ENCODE measurements around the gene SPPL2A. TPM values are rescaled to one million over a fixed set of nuclear protein-coding genes. Genes with fewer than 3 reads are reported as not detected.

The SPPL2A gene
- total and polyA plus RNA-seq, 9 of the 15 experiments (the other 6 are each of a cell fraction or from before 2014, with no cell fraction given): 9.8 to 66.1 (median 38.0) TPM

DNA sequence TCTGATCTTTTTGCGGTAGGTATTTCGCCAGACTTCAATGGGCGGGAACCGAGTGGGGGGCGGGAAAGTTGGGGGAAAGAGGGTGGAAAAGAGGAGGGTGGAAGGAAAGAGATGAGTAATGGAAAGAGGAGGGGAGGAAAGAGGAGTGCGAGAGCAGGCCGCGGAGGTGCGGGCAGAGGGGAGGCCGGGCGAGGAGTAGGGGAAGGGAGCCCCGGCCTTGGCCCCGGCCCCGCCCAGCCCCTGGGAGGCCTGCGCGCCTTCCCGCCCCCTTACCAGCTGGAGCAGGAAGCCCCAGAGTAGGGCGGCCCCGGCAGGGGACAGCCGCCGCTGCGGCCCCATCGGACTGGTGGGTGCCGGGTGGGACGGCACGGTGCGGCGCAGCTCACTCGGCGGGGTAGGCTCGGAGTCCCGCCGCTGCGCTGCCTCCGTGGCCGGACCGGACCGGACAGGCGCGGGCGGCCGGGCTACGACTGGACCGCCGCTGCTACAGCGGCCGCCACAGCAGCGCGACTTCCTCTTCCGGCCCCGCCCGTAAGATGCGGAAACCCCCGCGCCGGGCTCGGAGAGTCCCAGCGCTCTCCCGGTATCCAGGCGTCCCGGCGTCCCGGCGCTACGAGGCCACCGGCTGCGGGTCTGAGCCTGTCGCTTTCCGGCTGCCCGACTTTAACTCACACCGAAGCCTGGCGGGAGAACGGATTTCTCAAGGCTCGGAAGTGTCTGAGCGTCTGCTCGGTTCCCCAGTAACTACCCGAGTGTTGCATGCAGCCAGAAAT lies at the start of gene SPPL2A (continued):
- TF ChIP-seq KDM5B (IDR thresholded peaks at IDR 0.05; ENCODE audit: insufficient replicate concordance, low read depth, low read length) (peak; percentile 91), RAD51 (IDR thresholded peaks at IDR 0.05; ENCODE audit: borderline replicate concordance, low read depth) (no peak), ZFP1 (CRISPR knock-in tag; IDR thresholded peaks at IDR 0.05) (no peak), U2AF1 (optimal IDR thresholded peaks at IDR 0.05; ENCODE audit: low read depth, low read length) (no peak), ZNF75A (CRISPR knock-in tag; IDR thresholded peaks at IDR 0.05) (no peak), ETV6 (IDR thresholded peaks at IDR 0.05; ENCODE audit: borderline replicate concordance in 1 of 2, low read depth in 2 of 2, low read length in 1 of 2) (peak; percentile 35 to 51; a peak in 2 of 4 replicates), ETV6 (CRISPR knock-in tag; IDR thresholded peaks at IDR 0.05; ENCODE audit: borderline replicate concordance) (no peak), TCF7L2 (IDR thresholded peaks at IDR 0.05; ENCODE audit: low read depth, low read length) (no peak), ZNF134 (CRISPR knock-in tag; conservative IDR thresholded peaks at IDR 0.05) (no peak), HDGF (IDR thresholded peaks at IDR 0.05) (peak; percentile 76; the same call in 1 of the 2 replicates), ZNF780A (CRISPR knock-in tag; IDR thresholded peaks at IDR 0.05) (no peak), ZNF507 (tag; conservative IDR thresholded peaks at IDR 0.05) (no peak), ADNP (tag; IDR thresholded peaks at IDR 0.05) (no peak), NCOA4 (IDR thresholded peaks at IDR 0.05; ENCODE audit: partially characterized antibody) (no peak), ZFP36 (IDR thresholded peaks at IDR 0.05; ENCODE audit: low read depth, low read length, partially characterized antibody) (peak; percentile 30), RBBP5 (IDR thresholded peaks at IDR 0.05; ENCODE audit: borderline replicate concordance, insufficient read depth, low read length, poor library complexity, severe bottlenecking) (peak; percentile 86), CBFB (CRISPR knock-in tag; IDR thresholded peaks at IDR 0.05) (no peak), JUNB (CRISPR knock-in tag; conservative IDR thresholded peaks at IDR 0.05) (no peak; the same call in 1 of the 2 replicates), ETV1 (tag; conservative IDR thresholded peaks at IDR 0.05; ENCODE audit: low read depth) (peak; percentile 56), CHD4 (IDR thresholded peaks at IDR 0.05; ENCODE audit: insufficient read depth, insufficient replicate concordance, low read depth, low read length, poor library complexity, severe bottlenecking) (no peak), ATF7 (IDR thresholded peaks at IDR 0.05) (peak; percentile 68; the same call in 1 of the 2 replicates), SETDB1 (IDR thresholded peaks at IDR 0.05; ENCODE audit: low read length) (no peak), ESRRB (CRISPR knock-in tag; IDR thresholded peaks at IDR 0.05; ENCODE audit: borderline replicate concordance) (no peak), FOXJ3 (CRISPR knock-in tag; IDR thresholded peaks at IDR 0.05) (no peak), POU5F1 (IDR thresholded peaks at IDR 0.05; ENCODE audit: borderline replicate concordance, low read depth, low read length, partially characterized antibody) (no peak), SUPT5H (IDR thresholded peaks at IDR 0.05) (peak; percentile 85), ASH1L (IDR thresholded peaks at IDR 0.05; ENCODE audit: borderline replicate concordance, low read depth, partially characterized antibody) (no peak)
- TF ChIP-seq, protein P1, sequence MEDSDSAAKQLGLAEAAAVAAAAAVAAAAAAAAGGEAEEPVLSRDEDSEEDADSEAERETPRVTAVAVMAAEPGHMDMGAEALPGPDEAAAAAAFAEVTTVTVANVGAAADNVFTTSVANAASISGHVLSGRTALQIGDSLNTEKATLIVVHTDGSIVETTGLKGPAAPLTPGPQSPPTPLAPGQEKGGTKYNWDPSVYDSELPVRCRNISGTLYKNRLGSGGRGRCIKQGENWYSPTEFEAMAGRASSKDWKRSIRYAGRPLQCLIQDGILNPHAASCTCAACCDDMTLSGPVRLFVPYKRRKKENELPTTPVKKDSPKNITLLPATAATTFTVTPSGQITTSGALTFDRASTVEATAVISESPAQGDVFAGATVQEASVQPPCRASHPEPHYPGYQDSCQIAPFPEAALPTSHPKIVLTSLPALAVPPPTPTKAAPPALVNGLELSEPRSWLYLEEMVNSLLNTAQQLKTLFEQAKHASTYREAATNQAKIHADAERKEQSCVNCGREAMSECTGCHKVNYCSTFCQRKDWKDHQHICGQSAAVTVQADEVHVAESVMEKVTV (CRISPR knock-in tag; IDR thresholded peaks at IDR 0.05): no peak
